CD8-positive, alpha-beta memory T cell (primary cell): ENCODE measurements around the gene UGT1A1. TPM values are rescaled to one million over a fixed set of nuclear protein-coding genes. Genes with fewer than 3 reads are reported as not detected.
A peak's percentile ranks its signal among the peaks of the same experiment; 100 is the strongest.

Experiments used
- CTCF ChIA-PET: fragments of 350-600 bp; sonication (Branson Sonifier 250); formaldehyde crosslinking; loops from one replicate; lab custom pipeline; 2021; ENCODE audit warnings: antibody characterized with exemption; lab: Charles Lee
- POLR2A ChIA-PET: fragments of 350-600 bp; sonication (Branson Sonifier 250); formaldehyde crosslinking; loops from one replicate; lab custom pipeline; 2021; ENCODE audit warnings: antibody characterized with exemption; lab: Charles Lee
- DNase-seq, 5 donors: peaks; one replicate each; pipeline versions ENCODE4 v3.0.0 to v3.0.0-alpha.2; 2020 to 2022; ENCODE audit warnings: mixed read lengths in 1 of 5
- H3K27ac ChIP-seq: one replicate; pipeline ENCODE4 v1.7.0; 2013; ENCODE audit warnings: low read depth, mild to moderate bottlenecking, low read length, moderate library complexity
- H3K27me3 ChIP-seq: 2 replicates; pipeline ENCODE4 v1.7.0; 2013; ENCODE audit warnings: low read length, mild to moderate bottlenecking; ENCODE audit not compliant: insufficient read depth, poor library complexity, severe bottlenecking
- H3K36me3 ChIP-seq: 2 replicates; pipeline ENCODE4 v1.7.0; 2013; ENCODE audit warnings: mild to moderate bottlenecking, low read length, moderate library complexity; ENCODE audit not compliant: insufficient read depth
- H3K4me1 ChIP-seq: 2 replicates; pipeline ENCODE4 v1.7.0; 2013; ENCODE audit warnings: mild to moderate bottlenecking, low read length, moderate library complexity; ENCODE audit not compliant: insufficient read depth
- H3K4me3 ChIP-seq: 2 replicates; pipeline ENCODE4 v1.7.0; 2013; ENCODE audit warnings: mild to moderate bottlenecking, low read length
- H3K9me3 ChIP-seq: 2 replicates; pipeline ENCODE4 v1.7.0; 2013; ENCODE audit warnings: mild to moderate bottlenecking, low read length
- H3K27ac Mint-ChIP-seq, 8 donors: one replicate each; pipeline ENCODE4 v1.8.0; 2020 to 2021; ENCODE audit warnings: mixed read lengths in 8 of 8, mild to moderate bottlenecking in 6 of 8, inconsistent platforms in 3 of 8, moderate library complexity in 3 of 8
- H3K27me3 Mint-ChIP-seq, 2 donors: one replicate each; pipeline ENCODE4 v1.8.0; 2020 to 2021; ENCODE audit warnings: mixed read lengths in 2 of 2, mild to moderate bottlenecking in 1 of 2, moderate library complexity in 1 of 2
- H3K36me3 Mint-ChIP-seq, 3 donors: one replicate each; pipeline ENCODE4 v1.8.0; 2020 to 2021; ENCODE audit warnings: mixed read lengths in 3 of 3, inconsistent platforms in 1 of 3, mild to moderate bottlenecking in 1 of 3
- H3K4me1 Mint-ChIP-seq, 3 donors: one replicate each; pipeline ENCODE4 v1.8.0; 2020 to 2021; ENCODE audit warnings: mixed read lengths in 3 of 3, inconsistent platforms in 1 of 3, mild to moderate bottlenecking in 1 of 3
- H3K4me3 Mint-ChIP-seq, 7 donors: one replicate each; pipeline ENCODE4 v1.8.0; 2020 to 2021; ENCODE audit warnings: mixed read lengths in 7 of 7, mild to moderate bottlenecking in 6 of 7, moderate library complexity in 4 of 7, inconsistent platforms in 2 of 7
- H3K9me3 Mint-ChIP-seq, 5 donors: one replicate each; pipeline ENCODE4 v1.8.0; 2020 to 2022; ENCODE audit warnings: mixed read lengths in 5 of 5, mild to moderate bottlenecking in 3 of 5, moderate library complexity in 2 of 5, inconsistent platforms in 1 of 5
- polyA plus RNA-seq: library from polyadenylated mRNA; unstranded; fragments of 300-500 nt; fragmentation: Illumina TruSeq; gene quantifications from one replicate; pipeline ENCODE4 v1.2.3, GENCODE V29; 2021
- total RNA-seq, 2 experiments: library from RNA; stranded (reverse); gene quantifications; one replicate each; pipeline ENCODE4 v1.2.3, GENCODE V29; 2021

UGT1A1 gene
- total and polyA plus RNA-seq, 3 experiments from 2014 or later = not detected

DNA sequence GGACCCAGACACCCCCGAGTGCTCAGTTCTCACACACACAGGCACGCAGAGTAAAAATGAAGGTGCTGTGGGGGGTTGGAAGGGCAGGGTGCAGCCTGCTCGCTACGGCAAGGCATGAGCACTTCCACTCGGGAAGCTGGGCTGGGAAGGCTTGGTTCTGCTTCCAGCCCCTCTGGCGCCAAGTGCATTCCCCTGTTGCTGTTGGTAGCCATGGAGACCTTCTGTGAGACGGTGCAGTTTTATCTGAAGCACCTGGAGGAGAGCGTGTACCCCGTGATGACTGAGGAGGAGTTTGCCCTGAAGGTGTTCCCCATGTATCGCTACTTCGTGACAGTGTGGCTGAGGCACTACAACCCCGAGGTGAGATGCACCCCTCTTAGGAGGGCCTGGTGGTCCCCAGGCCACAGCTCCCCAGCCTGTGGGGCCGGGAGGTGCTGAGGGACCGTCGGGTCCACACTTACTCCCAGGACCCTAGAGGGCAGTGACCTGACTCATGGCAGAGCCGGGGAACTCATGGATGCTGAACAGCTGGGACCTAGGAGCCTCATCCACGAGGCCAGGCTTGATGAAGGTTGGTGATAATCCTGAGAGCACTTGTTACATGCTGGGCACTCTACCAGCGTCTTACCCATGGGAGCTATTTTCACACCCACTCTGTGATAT, 33.5 kb downstream of the UGT1A1 start:
- Histone ChIP-seq H3K4me3 (no peak overlapping the region), H3K27me3 (no peaks in the 10 kb centered on the region), H3K36me3 (no peaks in the 10 kb centered on the region), H3K27ac (no peak overlapping the region), H3K9me3 (no peaks in the 10 kb centered on the region), H3K4me1 (no peaks in the 10 kb centered on the region)
- Mint-ChIP-seq H3K4me3 (no peak overlapping the region), H3K27me3 (peaks cover 5 to 19% of the 10 kb centered on the region in 2 donors), H3K4me1 (peaks cover 0 to 3% (median 0%) of the 10 kb centered on the region in 3 donors), H3K36me3 (no peaks in the 10 kb centered on the region), H3K9me3 (no peaks in the 10 kb centered on the region), H3K27ac (no peak overlapping the region)
- ChIA-PET POLR2A (no interaction called here), CTCF (no interaction called here)
- DNase-seq = no peak

DNA sequence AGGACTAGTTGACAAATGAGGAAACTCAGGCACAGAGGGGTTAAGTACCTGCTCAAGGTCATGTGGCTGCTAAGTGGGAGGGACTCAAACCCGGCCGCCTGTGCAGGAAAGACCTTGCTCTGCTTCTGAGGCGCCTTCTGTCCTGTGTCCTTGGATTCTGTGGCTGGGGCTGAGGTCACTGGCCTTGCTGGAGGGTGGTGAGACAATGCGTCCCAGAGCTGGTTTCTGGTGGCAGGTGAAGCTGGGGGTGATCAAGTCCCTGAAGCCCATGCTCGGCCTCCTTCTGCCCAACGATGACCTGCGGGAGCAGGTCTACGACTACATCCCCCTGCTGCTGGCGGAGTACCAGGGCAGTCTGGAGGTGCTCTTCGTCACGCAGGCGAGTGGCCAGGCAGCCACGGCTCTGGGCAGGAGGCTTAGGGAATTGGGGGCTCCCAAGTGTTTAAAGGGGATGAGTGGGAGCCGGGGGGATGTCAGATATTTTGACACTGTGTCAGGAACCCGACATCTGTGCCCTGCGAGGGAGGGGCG, 34.1 kb downstream of the UGT1A1 start:
- Histone ChIP-seq H3K27me3 (no peaks in the 10 kb centered on the region), H3K27ac (no peak overlapping the region), H3K9me3 (no peaks in the 10 kb centered on the region), H3K4me3 (no peak overlapping the region), H3K4me1 (no peaks in the 10 kb centered on the region), H3K36me3 (no peaks in the 10 kb centered on the region)
- H3K27me3 Mint-ChIP-seq = peaks cover 5 to 19% of the 10 kb centered on the region in 2 donors
- no peaks in the 10 kb centered on the region for H3K9me3 Mint-ChIP-seq
- no peaks in the 10 kb centered on the region for H3K36me3 Mint-ChIP-seq
- DNase-seq = no peak
- no peak overlapping the region for H3K27ac Mint-ChIP-seq
- no peaks in the 10 kb centered on the region for H3K4me1 Mint-ChIP-seq
- no peak overlapping the region for H3K4me3 Mint-ChIP-seq
- ChIA-PET POLR2A (no interaction called here), CTCF (no interaction called here)

GRCh38 chr2:233795735-233796171, 35.7 kb downstream of the UGT1A1 start:
- DNase-seq = no peak
- no peaks in the 10 kb centered on the region for H3K9me3 Mint-ChIP-seq
- H3K4me3 ChIP-seq = no peak overlapping the region
- H3K9me3 ChIP-seq = no peaks in the 10 kb centered on the region
- no peaks in the 10 kb centered on the region for H3K4me1 Mint-ChIP-seq
- H3K4me3 Mint-ChIP-seq = no peak overlapping the region
- no peaks in the 10 kb centered on the region for H3K27me3 ChIP-seq
- no peaks in the 10 kb centered on the region for H3K4me1 ChIP-seq
- no peaks in the 10 kb centered on the region for H3K36me3 Mint-ChIP-seq
- no peak overlapping the region for H3K27ac Mint-ChIP-seq
- peaks cover 4 to 17% of the 10 kb centered on the region in 2 donors for H3K27me3 Mint-ChIP-seq
- CTCF ChIA-PET = no interaction called here
- no peaks in the 10 kb centered on the region for H3K36me3 ChIP-seq
- POLR2A ChIA-PET = no interaction called here
- H3K27ac ChIP-seq = no peak overlapping the region

GRCh38 chr2:233796254-233796653, 36.2 kb downstream of the UGT1A1 start:
- no peaks in the 10 kb centered on the region for H3K36me3 Mint-ChIP-seq
- no peaks in the 10 kb centered on the region for H3K27me3 ChIP-seq
- H3K4me3 Mint-ChIP-seq = no peak overlapping the region
- CTCF ChIA-PET = no interaction called here
- H3K9me3 Mint-ChIP-seq = no peaks in the 10 kb centered on the region
- no peaks in the 10 kb centered on the region for H3K4me1 ChIP-seq
- no peak overlapping the region for H3K27ac Mint-ChIP-seq
- no peak overlapping the region for H3K4me3 ChIP-seq
- no peaks in the 10 kb centered on the region for H3K9me3 ChIP-seq
- H3K27ac ChIP-seq = no peak overlapping the region
- peaks cover 2 to 3% (median 2%) of the 10 kb centered on the region in 3 donors for H3K4me1 Mint-ChIP-seq
- DNase-seq = no peak
- peaks cover 3 to 12% of the 10 kb centered on the region in 2 donors for H3K27me3 Mint-ChIP-seq
- POLR2A ChIA-PET = no interaction called here
- no peaks in the 10 kb centered on the region for H3K36me3 ChIP-seq

- H3K4me1 ChIP-seq = no peaks in the 10 kb centered on the region
- POLR2A ChIA-PET = no interaction called here
- CTCF ChIA-PET = no interaction called here
- Mint-ChIP-seq H3K4me3 (no peak overlapping the region), H3K36me3 (no peaks in the 10 kb centered on the region), H3K27ac (no peak overlapping the region), H3K4me1 (peaks cover 3 to 5% (median 4%) of the 10 kb centered on the region in 3 donors), H3K27me3 (peaks cover 0 to 19% of the 10 kb centered on the region in 2 donors), H3K9me3 (no peaks in the 10 kb centered on the region)
- peak in 1 of 5 donors; percentile 31 for DNase-seq
- no peak overlapping the region for H3K27ac ChIP-seq
- H3K36me3 ChIP-seq = no peaks in the 10 kb centered on the region
- no peak overlapping the region for H3K4me3 ChIP-seq
- no peaks in the 10 kb centered on the region for H3K27me3 ChIP-seq
- H3K9me3 ChIP-seq = no peaks in the 10 kb centered on the region
These were observed 38.4 kb downstream of the UGT1A1 start for GRCh38 chr2:233798335-233799086.

GRCh38 chr2:233799087-233799665, 39.1 kb downstream of the UGT1A1 start:
- Histone ChIP-seq H3K27me3 (no peaks in the 10 kb centered on the region), H3K36me3 (no peaks in the 10 kb centered on the region), H3K4me1 (no peaks in the 10 kb centered on the region), H3K9me3 (no peaks in the 10 kb centered on the region), H3K4me3 (no peak overlapping the region), H3K27ac (no peak overlapping the region)
- peak in 1 of 5 donors; percentile 11 for DNase-seq
- peaks cover 3 to 5% (median 4%) of the 10 kb centered on the region in 3 donors for H3K4me1 Mint-ChIP-seq
- no peaks in the 10 kb centered on the region for H3K36me3 Mint-ChIP-seq
- H3K27ac Mint-ChIP-seq = no peak overlapping the region
- peaks cover 0 to 24% of the 10 kb centered on the region in 2 donors for H3K27me3 Mint-ChIP-seq
- no peak overlapping the region for H3K4me3 Mint-ChIP-seq
- ChIA-PET POLR2A (no interaction called here), CTCF (no interaction called here)
- H3K9me3 Mint-ChIP-seq = no peaks in the 10 kb centered on the region

GRCh38 chr2:233799716-233800115, 39.6 kb downstream of the UGT1A1 start:
- POLR2A ChIA-PET = no interaction called here
- Mint-ChIP-seq H3K27ac (no peak overlapping the region), H3K4me1 (peaks cover 3 to 5% (median 4%) of the 10 kb centered on the region in 3 donors), H3K27me3 (peaks cover 4 to 29% of the 10 kb centered on the region in 2 donors), H3K4me3 (no peak overlapping the region), H3K36me3 (no peaks in the 10 kb centered on the region), H3K9me3 (no peaks in the 10 kb centered on the region)
- Histone ChIP-seq H3K4me1 (no peaks in the 10 kb centered on the region), H3K36me3 (no peaks in the 10 kb centered on the region), H3K27ac (no peak overlapping the region), H3K4me3 (no peak overlapping the region), H3K9me3 (no peaks in the 10 kb centered on the region), H3K27me3 (no peaks in the 10 kb centered on the region)
- no peak for DNase-seq
- CTCF ChIA-PET = no interaction called here

DNA sequence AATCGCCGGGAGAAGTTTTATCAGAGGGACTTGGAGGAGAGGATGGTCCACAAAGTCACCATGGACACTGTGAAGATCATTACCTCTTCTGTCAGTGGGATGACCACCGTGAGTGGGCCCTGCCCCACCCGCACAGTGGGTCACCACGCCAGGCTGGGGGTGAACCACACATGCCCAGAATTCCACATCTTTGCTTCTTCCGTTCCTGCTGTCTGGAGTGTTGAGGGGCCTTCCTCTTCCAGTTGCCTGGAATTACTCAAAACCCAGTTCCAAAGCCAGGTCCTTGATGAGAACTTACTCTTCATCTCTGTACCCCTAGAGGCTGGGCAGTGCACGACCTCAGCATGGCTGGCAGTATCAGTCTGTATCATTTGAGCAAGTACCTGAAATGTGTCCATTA, 40.1 kb downstream of the UGT1A1 start:
- no peaks in the 10 kb centered on the region for H3K9me3 Mint-ChIP-seq
- H3K27ac ChIP-seq = no peak overlapping the region
- no peaks in the 10 kb centered on the region for H3K36me3 ChIP-seq
- H3K27me3 Mint-ChIP-seq = peaks cover 6 to 33% of the 10 kb centered on the region in 2 donors
- no peak overlapping the region for H3K4me3 ChIP-seq
- H3K9me3 ChIP-seq = no peaks in the 10 kb centered on the region
- peaks cover 3 to 5% (median 4%) of the 10 kb centered on the region in 3 donors for H3K4me1 Mint-ChIP-seq
- ChIA-PET POLR2A (no interaction called here), CTCF (no interaction called here)
- no peak overlapping the region for H3K4me3 Mint-ChIP-seq
- H3K27me3 ChIP-seq = no peaks in the 10 kb centered on the region
- no peaks in the 10 kb centered on the region for H3K4me1 ChIP-seq
- no peak overlapping the region for H3K27ac Mint-ChIP-seq
- no peaks in the 10 kb centered on the region for H3K36me3 Mint-ChIP-seq
- peak in 1 of 5 donors; percentile 3 for DNase-seq
